Measurements from ENCODE around the gene SPATA6L. TPM values are rescaled to one million over a fixed set of nuclear protein-coding genes. Genes with fewer than 3 reads are reported as not detected.
"Not testable (repeated sequence)": the region's sequence is repeated elsewhere in the genome, so short reads cannot be mapped to it uniquely, and the experiment has no call there.

The SPATA6L gene
- total and polyA plus RNA-seq, 2 experiments from 2014 or later, result 0.65 to 0.69 TPM

- peak overlapping the region; percentile 91 for H3K4me2 ChIP-seq (ENCODE audit: unreplicated experiment)
- no peaks in the 10 kb centered on the region for H3K9me2 ChIP-seq (ENCODE audit: insufficient read depth)
- WGBS, 2 experiments (ENCODE audit: low coverage in 1 of 2, low lambda C conversion rate in 2 of 2, missing lambda C conversion rate in 2 of 2), result 44 to 46% methylated on average over 13 of the region's 13 CpGs
- no peaks in the 10 kb centered on the region for H3K9me3 ChIP-seq (ENCODE audit: low read depth)
- DNase-seq, result peak; percentile 48
- TF ChIP-seq EZH2 (IDR thresholded peaks at IDR 0.05; ENCODE audit: insufficient read depth, poor library complexity, severe bottlenecking) (no peak), EZH2phosphoT487 (IDR thresholded peaks at IDR 0.05; ENCODE audit: insufficient read depth, low read depth) (no peak)
- H3F3A ChIP-seq (ENCODE audit: insufficient read depth), result peaks cover 38% of the 10 kb centered on the region
- H3K27ac ChIP-seq, result peak overlapping the region; percentile 7; the same call in 1 of the 2 replicates
- H3K9ac ChIP-seq, result peak overlapping the region; percentile 83
- no peaks in the 10 kb centered on the region for H3K79me2 ChIP-seq (ENCODE audit: insufficient read depth)
- H3K27me3 ChIP-seq (replicated peaks; ENCODE audit: insufficient read depth), result no peaks in the 10 kb centered on the region
- peak overlapping the region; percentile 87 for H3K4me3 ChIP-seq
- in situ Hi-C loops (cut with MboI), result no loop called here
- no peaks in the 10 kb centered on the region for H4K20me1 ChIP-seq (ENCODE audit: insufficient read depth)
- H3K4me1 ChIP-seq (ENCODE audit: insufficient read depth), result peaks cover 39% of the 10 kb centered on the region
- peak overlapping the region; percentile 89 for H2AFZ ChIP-seq
- no peaks in the 10 kb centered on the region for H3K36me3 ChIP-seq (ENCODE audit: low read depth)
Measured at GRCh38 chr9:4662989-4663792, 3.1 kb downstream of the SPATA6L start.

- Histone ChIP-seq H4K20me1 (ENCODE audit: insufficient read depth) (no peaks in the 10 kb centered on the region), H3K4me1 (ENCODE audit: insufficient read depth) (peaks cover 39% of the 10 kb centered on the region), H3K79me2 (ENCODE audit: insufficient read depth) (no peaks in the 10 kb centered on the region), H3K36me3 (ENCODE audit: low read depth) (no peaks in the 10 kb centered on the region), H3K27me3 (replicated peaks; ENCODE audit: insufficient read depth) (no peaks in the 10 kb centered on the region), H3F3A (ENCODE audit: insufficient read depth) (peaks cover 38% of the 10 kb centered on the region), H3K27ac (peak within 1 kb of the TSS; percentile 20; the same call in 1 of the 2 replicates), H3K4me2 (ENCODE audit: unreplicated experiment) (peak within 1 kb of the TSS; percentile 91), H3K9ac (peak within 1 kb of the TSS; percentile 83), H3K4me3 (peak within 1 kb of the TSS; percentile 87), H3K9me3 (ENCODE audit: low read depth) (no peaks in the 10 kb centered on the region), H2AFZ (peak within 1 kb of the TSS; percentile 89), H3K9me2 (ENCODE audit: insufficient read depth) (no peaks in the 10 kb centered on the region)
- TF ChIP-seq EZH2phosphoT487 (IDR thresholded peaks at IDR 0.05; ENCODE audit: insufficient read depth, low read depth), result no peak
- no peak for TF ChIP-seq EZH2 (IDR thresholded peaks at IDR 0.05; ENCODE audit: insufficient read depth, poor library complexity, severe bottlenecking)
- DNase-seq, result peak; percentile 94
- WGBS, 2 experiments (ENCODE audit: low coverage in 1 of 2, low lambda C conversion rate in 2 of 2, missing lambda C conversion rate in 2 of 2), result 4 to 5% methylated on average over 51 to 54 of the region's 70 CpGs
- in situ Hi-C loops (cut with MboI), result no loop called here
Measured at GRCh38 chr9:4662108-4662988, 3.9 kb downstream of the SPATA6L start, which contains the start of gene PLPP6. PLPP6 (plus strand) TSS chr9:4662294; CDS start chr9:4662376, 82 bp downstream.

- H3K27me3 ChIP-seq (replicated peaks; ENCODE audit: insufficient read depth), result no peaks in the 10 kb centered on the region
- peaks cover 38% of the 10 kb centered on the region for H3F3A ChIP-seq (ENCODE audit: insufficient read depth)
- peak; percentile 32 for DNase-seq
- WGBS, 2 experiments (ENCODE audit: low coverage in 1 of 2, low lambda C conversion rate in 2 of 2, missing lambda C conversion rate in 2 of 2), result 1 to 2% methylated on average over 5 of the region's 5 CpGs
- no peaks in the 10 kb centered on the region for H4K20me1 ChIP-seq (ENCODE audit: insufficient read depth)
- peak overlapping the region; percentile 83 for H3K9ac ChIP-seq
- peak overlapping the region; percentile 91 for H3K4me2 ChIP-seq (ENCODE audit: unreplicated experiment)
- 0 out of 2 replicates have a peak overlapping the region, but pooled peaks have one; percentile 10 for H3K27ac ChIP-seq
- in situ Hi-C loops (cut with MboI), result no loop called here
- no peaks in the 10 kb centered on the region for H3K36me3 ChIP-seq (ENCODE audit: low read depth)
- no peaks in the 10 kb centered on the region for H3K9me3 ChIP-seq (ENCODE audit: low read depth)
- H3K9me2 ChIP-seq (ENCODE audit: insufficient read depth), result no peaks in the 10 kb centered on the region
- TF ChIP-seq EZH2 (IDR thresholded peaks at IDR 0.05; ENCODE audit: insufficient read depth, poor library complexity, severe bottlenecking) (no peak), EZH2phosphoT487 (IDR thresholded peaks at IDR 0.05; ENCODE audit: insufficient read depth, low read depth) (no peak)
- peaks cover 39% of the 10 kb centered on the region for H3K4me1 ChIP-seq (ENCODE audit: insufficient read depth)
- peak overlapping the region; percentile 87 for H3K4me3 ChIP-seq
- no peaks in the 10 kb centered on the region for H3K79me2 ChIP-seq (ENCODE audit: insufficient read depth)
- peak overlapping the region; percentile 89 for H2AFZ ChIP-seq
Measured at GRCh38 chr9:4661611-4662010, 4.7 kb downstream of the SPATA6L start.

GRCh38 chr9:4661165-4661564, 5.1 kb downstream of the SPATA6L start:
- Histone ChIP-seq H3K36me3 (ENCODE audit: low read depth) (no peaks in the 10 kb centered on the region), H3K9me3 (ENCODE audit: low read depth) (no peaks in the 10 kb centered on the region), H3K79me2 (ENCODE audit: insufficient read depth) (no peaks in the 10 kb centered on the region), H3K4me1 (ENCODE audit: insufficient read depth) (peaks cover 39% of the 10 kb centered on the region), H4K20me1 (ENCODE audit: insufficient read depth) (no peaks in the 10 kb centered on the region), H3K4me3 (peak overlapping the region; percentile 87), H3K27me3 (replicated peaks; ENCODE audit: insufficient read depth) (no peaks in the 10 kb centered on the region), H3F3A (ENCODE audit: insufficient read depth) (peaks cover 38% of the 10 kb centered on the region), H3K4me2 (ENCODE audit: unreplicated experiment) (peak overlapping the region; percentile 91), H2AFZ (peak overlapping the region; percentile 89; the same call in 1 of the 2 replicates), H3K9ac (peak overlapping the region; percentile 83; the same call in 1 of the 2 replicates), H3K9me2 (ENCODE audit: insufficient read depth) (no peaks in the 10 kb centered on the region), H3K27ac (0 out of 2 replicates have a peak overlapping the region, but pooled peaks have one; percentile 10)
- TF ChIP-seq EZH2phosphoT487 (IDR thresholded peaks at IDR 0.05; ENCODE audit: insufficient read depth, low read depth) (no peak), EZH2 (IDR thresholded peaks at IDR 0.05; ENCODE audit: insufficient read depth, poor library complexity, severe bottlenecking) (no peak)
- in situ Hi-C loops (cut with MboI), result no loop called here
- 95 to 98% methylated on average over 1 of the region's 1 CpG for WGBS, 2 experiments (ENCODE audit: low coverage in 1 of 2, low lambda C conversion rate in 2 of 2, missing lambda C conversion rate in 2 of 2)
- peak; percentile 52 for DNase-seq

GRCh38 chr9:4660665-4661064, 5.6 kb downstream of the SPATA6L start:
- H2AFZ ChIP-seq; H3K79me2 ChIP-seq (ENCODE audit: insufficient read depth); H3K9me3 ChIP-seq (ENCODE audit: low read depth); H3K27ac ChIP-seq; H3K27me3 ChIP-seq (replicated peaks; ENCODE audit: insufficient read depth); H3K36me3 ChIP-seq (ENCODE audit: low read depth); DNase-seq; H3K4me2 ChIP-seq (ENCODE audit: unreplicated experiment); H3K4me3 ChIP-seq; H3K9ac ChIP-seq; in situ Hi-C loops (cut with MboI); H3K9me2 ChIP-seq (ENCODE audit: insufficient read depth); H4K20me1 ChIP-seq (ENCODE audit: insufficient read depth): not testable (repeated sequence)
- Histone ChIP-seq H3F3A (ENCODE audit: insufficient read depth) (peaks cover 35% of the 10 kb centered on the region), H3K4me1 (ENCODE audit: insufficient read depth) (peaks cover 36% of the 10 kb centered on the region)
- WGBS, 2 experiments (ENCODE audit: low coverage in 1 of 2, low lambda C conversion rate in 2 of 2, missing lambda C conversion rate in 2 of 2), result 81 to 84% methylated on average over 4 to 5 of the region's 5 CpGs
